22Rv1 (cell line): ENCODE data around the gene TFAP2A.

Experiments used
- H3K27ac ChIP-seq: fragments of 450-650 bp; 2 replicates; pipeline ENCODE4 v1.5.1; 2017
- ZFX ChIP-seq: fragments of 450-650 bp; IDR thresholded peaks from 2 replicates; pipeline ENCODE4 v1.6.1; 2017; ENCODE audit warnings: antibody characterized with exemption, borderline replicate concordance
- TF ChIP-seq, protein P1 (sequence below): fragments of 450-650 bp; IDR thresholded peaks from 2 replicates; pipeline ENCODE4 v1.5.1; 2017; ENCODE audit warnings: mild to moderate bottlenecking

Gene TFAP2A

DNA sequence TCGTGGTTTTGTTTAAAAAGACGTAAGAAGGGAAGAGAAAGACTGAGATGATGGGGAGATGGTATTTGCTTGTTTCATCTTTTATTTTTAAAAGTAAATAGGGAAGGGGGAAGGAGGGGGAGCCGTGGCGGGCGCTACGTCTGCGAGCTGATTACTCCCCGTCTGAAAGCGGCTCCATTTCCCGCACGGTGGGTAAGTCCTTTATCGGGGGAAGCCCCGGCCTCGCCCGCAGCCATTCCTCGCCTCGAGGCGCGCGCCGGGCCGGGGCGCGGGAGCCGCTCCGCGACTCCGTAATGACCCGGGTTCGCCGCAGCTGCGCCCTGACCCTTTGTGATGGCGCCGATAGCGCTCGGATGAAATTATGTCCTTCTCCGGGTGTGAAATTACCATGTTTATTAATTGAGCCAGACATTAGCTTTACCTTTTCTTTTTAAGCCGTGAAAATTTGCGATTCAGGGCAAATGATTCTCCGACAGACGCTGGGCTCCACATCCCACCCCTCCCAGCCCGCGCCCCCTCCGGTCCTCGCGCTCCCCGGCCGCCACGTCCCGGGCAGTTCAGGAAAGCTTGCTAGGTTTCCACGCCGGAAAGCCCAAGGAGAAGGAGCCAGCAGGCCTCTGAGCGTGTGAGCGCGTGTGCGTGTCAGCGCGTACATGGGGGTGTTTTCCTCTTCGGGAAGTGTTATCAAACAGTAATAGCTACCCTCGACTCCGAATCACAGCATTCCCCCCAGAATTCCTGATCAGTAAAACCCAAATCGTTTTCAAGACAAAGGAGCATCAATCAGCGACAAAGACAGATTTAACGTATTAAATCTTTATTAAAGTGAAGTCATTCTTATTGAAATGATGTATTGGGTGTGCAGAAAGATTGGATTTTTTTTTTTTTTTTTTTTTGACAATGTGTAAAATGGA lies 30.0 kb downstream of the TFAP2A start:
- no peak overlapping the region for H3K27ac ChIP-seq
- no peak for TF ChIP-seq ZFX
- TF ChIP-seq, protein P1, sequence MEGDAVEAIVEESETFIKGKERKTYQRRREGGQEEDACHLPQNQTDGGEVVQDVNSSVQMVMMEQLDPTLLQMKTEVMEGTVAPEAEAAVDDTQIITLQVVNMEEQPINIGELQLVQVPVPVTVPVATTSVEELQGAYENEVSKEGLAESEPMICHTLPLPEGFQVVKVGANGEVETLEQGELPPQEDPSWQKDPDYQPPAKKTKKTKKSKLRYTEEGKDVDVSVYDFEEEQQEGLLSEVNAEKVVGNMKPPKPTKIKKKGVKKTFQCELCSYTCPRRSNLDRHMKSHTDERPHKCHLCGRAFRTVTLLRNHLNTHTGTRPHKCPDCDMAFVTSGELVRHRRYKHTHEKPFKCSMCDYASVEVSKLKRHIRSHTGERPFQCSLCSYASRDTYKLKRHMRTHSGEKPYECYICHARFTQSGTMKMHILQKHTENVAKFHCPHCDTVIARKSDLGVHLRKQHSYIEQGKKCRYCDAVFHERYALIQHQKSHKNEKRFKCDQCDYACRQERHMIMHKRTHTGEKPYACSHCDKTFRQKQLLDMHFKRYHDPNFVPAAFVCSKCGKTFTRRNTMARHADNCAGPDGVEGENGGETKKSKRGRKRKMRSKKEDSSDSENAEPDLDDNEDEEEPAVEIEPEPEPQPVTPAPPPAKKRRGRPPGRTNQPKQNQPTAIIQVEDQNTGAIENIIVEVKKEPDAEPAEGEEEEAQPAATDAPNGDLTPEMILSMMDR: no peak

DNA sequence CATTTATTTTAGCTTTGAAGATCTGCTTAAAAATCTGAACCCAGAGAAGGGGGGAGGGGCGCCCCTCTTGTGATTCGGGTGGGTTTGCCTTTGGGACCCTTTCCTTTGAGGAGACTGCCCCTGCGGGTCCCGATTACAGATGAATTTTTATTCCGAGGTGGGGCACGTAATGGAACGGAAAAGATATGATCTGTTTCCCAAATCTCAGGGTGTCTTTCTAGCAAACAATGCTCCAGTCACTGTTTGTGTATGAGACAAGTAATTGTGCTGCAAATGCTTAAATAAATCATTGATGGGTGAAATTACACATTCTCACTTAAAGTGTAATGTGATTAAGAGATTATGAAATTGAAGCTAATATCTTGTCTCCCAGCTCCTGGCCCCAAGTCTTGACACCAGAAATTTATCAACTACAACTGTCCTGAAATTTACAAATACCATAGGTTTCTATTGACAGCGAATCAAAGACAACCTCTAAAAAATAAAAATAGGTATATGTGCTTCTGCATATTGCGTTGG lies 30.7 kb downstream of the TFAP2A start:
- no peak for TF ChIP-seq ZFX
- TF ChIP-seq, protein P1: no peak
- peak overlapping the region; percentile 47 for H3K27ac ChIP-seq

DNA sequence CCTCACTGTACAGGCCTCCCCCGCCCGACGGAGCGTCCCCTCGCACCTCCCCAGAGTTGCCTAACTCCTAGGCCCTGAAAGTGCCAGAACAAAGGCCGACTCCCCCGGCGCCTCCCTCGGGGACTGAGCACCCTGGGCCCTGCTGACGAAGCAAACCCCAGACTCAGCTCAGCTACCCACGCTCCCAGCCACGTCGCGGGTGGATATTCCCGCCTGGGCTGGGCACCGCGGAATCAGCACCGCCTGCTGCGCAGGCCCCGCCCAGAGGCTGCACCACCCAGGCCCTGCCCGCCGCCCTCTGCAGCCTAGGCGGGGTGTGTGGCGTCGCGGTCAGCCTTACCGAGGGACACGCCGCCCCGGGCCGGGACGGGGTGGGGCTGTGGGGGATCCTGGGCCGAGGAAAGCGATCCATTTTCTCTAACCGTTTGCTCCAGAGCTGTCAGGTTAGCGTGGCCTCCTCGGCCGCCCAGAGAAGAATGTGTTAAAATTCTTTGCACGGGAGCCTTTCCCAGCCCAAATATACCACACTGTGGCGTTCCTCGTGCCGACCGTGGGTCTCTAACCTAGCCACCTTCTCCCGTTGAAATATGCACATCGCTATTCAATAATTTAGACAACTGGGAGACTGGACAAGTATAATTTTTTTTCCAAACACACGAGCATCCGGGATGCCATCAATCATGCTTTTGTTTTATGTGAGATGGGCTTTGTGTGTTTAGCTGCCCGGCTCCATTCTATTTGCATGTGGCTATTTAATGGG lies 31.4 kb downstream of the TFAP2A start:
- no peak for TF ChIP-seq ZFX
- TF ChIP-seq, protein P1: 0 out of 2 replicates have a peak, but pooled peaks have one; percentile 12
- peak overlapping the region; percentile 47 for H3K27ac ChIP-seq

DNA sequence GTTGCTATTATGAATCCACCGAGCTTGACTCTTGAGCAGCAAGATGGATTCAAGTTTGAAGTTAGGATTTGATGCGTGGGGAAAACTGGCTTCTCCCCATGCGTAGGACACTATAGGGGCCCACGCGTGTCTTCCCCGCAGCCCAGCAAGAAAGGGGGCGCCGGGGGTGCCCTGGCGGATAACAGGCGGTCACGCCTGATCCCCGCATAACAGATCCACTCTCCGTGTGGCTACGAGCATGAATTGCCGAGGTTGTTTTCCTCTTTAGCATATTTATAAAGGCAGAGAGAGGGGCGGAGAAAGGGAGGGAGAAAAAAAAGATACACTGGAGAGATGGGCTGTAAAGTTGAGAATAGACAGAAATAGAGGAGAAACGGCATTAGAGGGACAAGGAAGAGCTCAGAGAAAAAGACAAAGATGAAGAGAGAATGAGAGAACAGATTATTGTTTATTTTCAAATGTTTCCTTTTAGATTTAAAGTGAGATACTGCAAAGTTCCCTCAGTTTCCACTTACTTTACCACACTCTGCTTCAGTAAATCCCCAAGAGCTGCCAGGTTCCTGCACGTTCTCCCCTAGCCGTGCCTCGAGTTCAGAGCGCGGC lies 32.0 kb downstream of the TFAP2A start:
- TF ChIP-seq, protein P1: no peak
- no peak for TF ChIP-seq ZFX
- peak overlapping the region; percentile 47 for H3K27ac ChIP-seq

DNA sequence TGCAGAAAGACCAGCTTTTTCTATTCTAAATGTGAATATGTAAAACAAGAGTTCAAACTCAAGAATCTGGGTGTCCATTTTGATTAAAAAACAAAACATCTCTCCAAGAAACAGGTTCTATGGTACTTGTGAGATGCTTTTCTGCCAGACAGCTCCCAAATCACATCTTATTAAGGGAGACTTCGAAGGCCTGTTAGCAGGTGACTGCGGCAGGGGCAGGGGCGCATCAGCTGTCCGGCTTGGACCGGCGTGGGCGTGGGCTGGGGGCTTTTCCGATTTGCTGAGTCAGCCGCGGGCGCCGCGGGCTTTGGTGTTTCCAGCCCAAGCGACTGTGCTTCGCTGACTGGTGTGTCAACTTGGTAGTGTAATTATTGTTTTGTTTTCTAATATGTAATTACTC lies 32.6 kb downstream of the TFAP2A start:
- TF ChIP-seq, protein P1: no peak
- TF ChIP-seq ZFX: no peak

DNA sequence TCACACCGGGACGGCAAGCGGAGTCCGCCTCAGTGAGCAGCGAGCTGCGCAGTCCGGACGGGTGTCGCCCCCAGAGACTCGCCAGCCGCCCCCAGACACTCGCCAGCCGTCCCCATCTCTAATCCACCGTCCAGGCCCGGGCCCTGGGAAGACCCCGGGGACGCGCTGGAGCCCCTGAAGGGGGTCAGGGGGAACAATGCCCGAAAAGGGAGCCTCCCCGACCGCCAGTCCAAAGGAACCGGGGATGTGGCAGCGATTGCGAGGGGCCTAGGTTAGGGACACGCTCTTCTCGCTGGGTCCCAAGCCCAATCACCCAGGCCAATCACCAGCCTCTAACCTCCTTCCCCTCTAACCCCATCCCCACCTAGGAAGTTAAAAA lies 33.1 kb downstream of the TFAP2A start:
- no peak for TF ChIP-seq ZFX
- TF ChIP-seq, protein P1: no peak
- no peak overlapping the region for H3K27ac ChIP-seq

More for the DNA sequence above, 32.6 kb downstream of the TFAP2A start:
- H3K27ac ChIP-seq: no peak overlapping the region
